ENCODE measurements around the gene NELFE.

- TF ChIP-seq, protein P1, sequence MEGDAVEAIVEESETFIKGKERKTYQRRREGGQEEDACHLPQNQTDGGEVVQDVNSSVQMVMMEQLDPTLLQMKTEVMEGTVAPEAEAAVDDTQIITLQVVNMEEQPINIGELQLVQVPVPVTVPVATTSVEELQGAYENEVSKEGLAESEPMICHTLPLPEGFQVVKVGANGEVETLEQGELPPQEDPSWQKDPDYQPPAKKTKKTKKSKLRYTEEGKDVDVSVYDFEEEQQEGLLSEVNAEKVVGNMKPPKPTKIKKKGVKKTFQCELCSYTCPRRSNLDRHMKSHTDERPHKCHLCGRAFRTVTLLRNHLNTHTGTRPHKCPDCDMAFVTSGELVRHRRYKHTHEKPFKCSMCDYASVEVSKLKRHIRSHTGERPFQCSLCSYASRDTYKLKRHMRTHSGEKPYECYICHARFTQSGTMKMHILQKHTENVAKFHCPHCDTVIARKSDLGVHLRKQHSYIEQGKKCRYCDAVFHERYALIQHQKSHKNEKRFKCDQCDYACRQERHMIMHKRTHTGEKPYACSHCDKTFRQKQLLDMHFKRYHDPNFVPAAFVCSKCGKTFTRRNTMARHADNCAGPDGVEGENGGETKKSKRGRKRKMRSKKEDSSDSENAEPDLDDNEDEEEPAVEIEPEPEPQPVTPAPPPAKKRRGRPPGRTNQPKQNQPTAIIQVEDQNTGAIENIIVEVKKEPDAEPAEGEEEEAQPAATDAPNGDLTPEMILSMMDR (conservative IDR thresholded peaks at IDR 0.05): peak; percentile 84
- no peak for TF ChIP-seq EZH2 (IDR thresholded peaks at IDR 0.05; ENCODE audit: low read depth)
Measured at GRCh38 chr6:31952140-31952805, 6.5 kb downstream of the NELFE start.

Data from PC-9 (cell line).